ENCODE data around the gene HOXA5.

The HOXA5 gene

DNA sequence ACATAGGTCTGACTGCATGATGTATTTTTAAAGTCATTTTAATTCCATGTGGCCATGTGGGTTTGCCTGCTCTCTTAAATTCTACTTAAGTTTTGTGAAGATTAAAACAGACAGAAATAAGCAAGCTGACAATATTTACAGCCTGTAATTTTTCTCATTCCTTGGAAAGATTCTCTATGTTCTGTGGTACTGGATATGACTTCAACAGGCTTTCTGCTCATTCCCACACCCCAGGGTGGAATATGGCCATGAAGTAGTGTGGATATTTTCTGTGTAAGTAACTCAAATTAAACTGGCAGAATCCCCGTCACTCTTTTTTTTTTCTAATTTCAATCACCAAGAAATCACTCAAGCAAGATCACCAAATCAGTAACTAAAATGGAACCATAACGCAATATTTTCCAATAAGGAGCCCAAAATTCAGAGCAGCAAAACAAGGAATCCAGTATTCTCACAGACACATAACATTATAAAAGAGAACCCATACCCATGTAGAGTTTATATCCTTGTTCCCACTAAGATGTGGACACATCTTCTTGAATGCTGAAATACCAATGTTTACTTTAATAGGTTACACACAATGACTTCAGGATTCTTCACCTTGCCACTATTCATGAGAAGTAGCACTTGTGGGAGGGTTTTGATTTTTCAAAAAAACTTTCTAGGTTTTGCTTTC, 5.7 kb downstream of the HOXA5 start:
- DNase-seq (ENCODE audit: insufficient read length, low spot score) (no peak), FAIRE-seq (no peak)
- TF ChIP-seq POLR2A (IDR thresholded peaks at IDR 0.05; ENCODE audit: low read depth, low read length) (no peak), POU2F2 (IDR thresholded peaks at IDR 0.05; ENCODE audit: low read depth, low read length) (no peak), PAX5 (IDR thresholded peaks at IDR 0.05; ENCODE audit: insufficient read depth, low read length, severe bottlenecking) (no peak), TAF1 (IDR thresholded peaks at IDR 0.05; ENCODE audit: low read depth, low read length) (no peak), SPI1 (IDR thresholded peaks at IDR 0.05; ENCODE audit: low read depth, low read length) (no peak), POLR2AphosphoS5 (IDR thresholded peaks at IDR 0.05; ENCODE audit: low read depth, low read length) (no peak)

GRCh38 chr7:27134392-27134791, 9.1 kb downstream of the HOXA5 start:
- FAIRE-seq (no peak), DNase-seq (ENCODE audit: insufficient read length, low spot score) (no peak)
- TF ChIP-seq POLR2A (IDR thresholded peaks at IDR 0.05; ENCODE audit: low read depth, low read length): no peak
- no peak for TF ChIP-seq SPI1 (IDR thresholded peaks at IDR 0.05; ENCODE audit: low read depth, low read length)
- TF ChIP-seq POU2F2 (IDR thresholded peaks at IDR 0.05; ENCODE audit: low read depth, low read length): no peak
- no peak for TF ChIP-seq TAF1 (IDR thresholded peaks at IDR 0.05; ENCODE audit: low read depth, low read length)
- no peak for TF ChIP-seq POLR2AphosphoS5 (IDR thresholded peaks at IDR 0.05; ENCODE audit: low read depth, low read length)
- TF ChIP-seq PAX5 (IDR thresholded peaks at IDR 0.05; ENCODE audit: insufficient read depth, low read length, severe bottlenecking): no peak

GRCh38 chr7:27133409-27134231, 9.9 kb downstream of the HOXA5 start:
- no peak for TF ChIP-seq POLR2AphosphoS5 (IDR thresholded peaks at IDR 0.05; ENCODE audit: low read depth, low read length)
- TF ChIP-seq POU2F2 (IDR thresholded peaks at IDR 0.05; ENCODE audit: low read depth, low read length): no peak
- TF ChIP-seq PAX5 (IDR thresholded peaks at IDR 0.05; ENCODE audit: insufficient read depth, low read length, severe bottlenecking): no peak
- no peak for TF ChIP-seq TAF1 (IDR thresholded peaks at IDR 0.05; ENCODE audit: low read depth, low read length)
- FAIRE-seq: no peak
- no peak for DNase-seq (ENCODE audit: insufficient read length, low spot score)

GRCh38 chr7:27132978-27133377, 10.5 kb downstream of the HOXA5 start:
- no peak for FAIRE-seq
- DNase-seq (ENCODE audit: insufficient read length, low spot score): no peak
- no peak for TF ChIP-seq POLR2A (IDR thresholded peaks at IDR 0.05; ENCODE audit: low read depth, low read length)

DNA sequence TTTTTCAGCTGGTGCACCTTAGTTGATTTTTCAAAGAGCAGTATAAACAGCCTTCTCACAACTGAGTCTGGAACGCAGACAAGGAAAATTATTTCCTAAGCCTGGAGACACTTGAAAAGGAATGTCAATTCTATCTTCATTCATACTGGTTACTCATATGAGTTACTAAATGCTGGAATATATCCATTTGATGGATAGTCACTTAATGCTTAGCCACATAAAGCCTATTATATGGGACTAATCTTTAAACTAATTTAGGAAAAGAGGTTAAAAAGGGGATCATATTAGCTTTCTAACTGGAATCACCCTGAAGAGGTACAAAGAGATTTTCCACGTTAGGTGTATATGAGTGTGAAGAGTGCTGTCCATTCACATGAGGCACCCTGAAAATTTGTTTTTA, 11.3 kb downstream of the HOXA5 start:
- no peak for TF ChIP-seq POLR2AphosphoS5 (IDR thresholded peaks at IDR 0.05; ENCODE audit: low read depth, low read length)
- no peak for TF ChIP-seq POU2F2 (IDR thresholded peaks at IDR 0.05; ENCODE audit: low read depth, low read length)
- no peak for TF ChIP-seq TAF1 (IDR thresholded peaks at IDR 0.05; ENCODE audit: low read depth, low read length)
- TF ChIP-seq PAX5 (IDR thresholded peaks at IDR 0.05; ENCODE audit: insufficient read depth, low read length, severe bottlenecking): no peak
- no peak for TF ChIP-seq POLR2A (IDR thresholded peaks at IDR 0.05; ENCODE audit: low read depth, low read length)
- TF ChIP-seq SPI1 (IDR thresholded peaks at IDR 0.05; ENCODE audit: low read depth, low read length): no peak
- FAIRE-seq (no peak), DNase-seq (ENCODE audit: insufficient read length, low spot score) (no peak)

DNA sequence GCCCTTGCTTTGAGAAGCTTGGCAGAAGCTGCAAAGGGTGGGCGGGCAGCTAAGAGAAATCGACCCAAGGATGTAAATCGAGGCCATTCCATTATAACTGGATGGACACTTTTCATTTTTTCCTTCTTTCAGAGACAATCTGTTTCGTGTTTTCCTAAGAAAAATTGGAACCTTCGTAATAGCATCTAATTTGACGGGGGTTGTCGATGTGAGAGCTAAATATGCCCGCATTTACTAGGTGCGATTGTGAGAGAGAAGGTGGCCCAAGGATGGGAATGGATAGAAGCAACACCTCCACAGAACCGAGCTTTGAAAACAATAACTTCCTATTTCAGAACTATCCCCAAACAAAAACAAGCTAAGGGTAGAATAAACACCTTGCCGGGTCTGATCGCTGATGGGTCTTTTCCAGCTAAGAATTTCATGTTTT, 12.1 kb downstream of the HOXA5 start:
- FAIRE-seq (no peak), DNase-seq (ENCODE audit: insufficient read length, low spot score) (no peak)
- no peak for TF ChIP-seq PAX5 (IDR thresholded peaks at IDR 0.05; ENCODE audit: insufficient read depth, low read length, severe bottlenecking)
- TF ChIP-seq POU2F2 (IDR thresholded peaks at IDR 0.05; ENCODE audit: low read depth, low read length): no peak
- no peak for TF ChIP-seq TAF1 (IDR thresholded peaks at IDR 0.05; ENCODE audit: low read depth, low read length)
- TF ChIP-seq SPI1 (IDR thresholded peaks at IDR 0.05; ENCODE audit: low read depth, low read length): no peak
- no peak for TF ChIP-seq POLR2AphosphoS5 (IDR thresholded peaks at IDR 0.05; ENCODE audit: low read depth, low read length)
- no peak for TF ChIP-seq POLR2A (IDR thresholded peaks at IDR 0.05; ENCODE audit: low read depth, low read length)

GRCh38 chr7:27130540-27131389, 12.7 kb downstream of the HOXA5 start, which contains the start of gene HOXA4:
TSS of gene HOXA4 (minus strand) at chr7:27130757. CDS start at chr7:27130733, 24 bp downstream.
- FAIRE-seq: no peak
- TF ChIP-seq POLR2AphosphoS5 (IDR thresholded peaks at IDR 0.05; ENCODE audit: low read depth, low read length) (no peak), POU2F2 (IDR thresholded peaks at IDR 0.05; ENCODE audit: low read depth, low read length) (no peak), PAX5 (IDR thresholded peaks at IDR 0.05; ENCODE audit: insufficient read depth, low read length, severe bottlenecking) (no peak), POLR2A (IDR thresholded peaks at IDR 0.05; ENCODE audit: low read depth, low read length) (no peak)
- DNase-seq (ENCODE audit: insufficient read length, low spot score): no peak

GRCh38 chr7:27129729-27130539, 13.5 kb downstream of the HOXA5 start:
- FAIRE-seq (no peak), DNase-seq (ENCODE audit: insufficient read length, low spot score) (no peak)
- TF ChIP-seq TAF1 (IDR thresholded peaks at IDR 0.05; ENCODE audit: low read depth, low read length) (no peak), SPI1 (IDR thresholded peaks at IDR 0.05; ENCODE audit: low read depth, low read length) (no peak), POLR2AphosphoS5 (IDR thresholded peaks at IDR 0.05; ENCODE audit: low read depth, low read length) (no peak), PAX5 (IDR thresholded peaks at IDR 0.05; ENCODE audit: insufficient read depth, low read length, severe bottlenecking) (no peak), POU2F2 (IDR thresholded peaks at IDR 0.05; ENCODE audit: low read depth, low read length) (no peak), POLR2A (IDR thresholded peaks at IDR 0.05; ENCODE audit: low read depth, low read length) (no peak)

All from GM12891 (cell line).